ENCODE data around the gene FAM131B. TPM values are rescaled to one million over a fixed set of nuclear protein-coding genes. Genes with fewer than 3 reads are reported as not detected.

FAM131B gene
- total and polyA plus RNA-seq, 9 of the 15 experiments (the other 6 are each of a cell fraction or from before 2014, with no cell fraction given), result 0.03 to 0.04 TPM; not detected in 7

- Histone ChIP-seq H3K4me2 (ENCODE audit: insufficient read depth, low read length) (no peak overlapping the region), H3K9ac (ENCODE audit: insufficient read depth in 1 of 2, low read depth in 2 of 2, low read length in 2 of 2) (no peak overlapping the region), H3K36me3 (ENCODE audit: control insufficient read depth, insufficient read depth, low read length) (no peaks in the 10 kb centered on the region), H3K4me1 (replicated peaks in 1 of 2; ENCODE audit: control insufficient read depth in 2 of 2, insufficient read depth in 2 of 2, low read length in 2 of 2) (peaks cover 0 to 3% of the 10 kb centered on the region in 2 experiments; a peak in 1 of 5 replicates), H4K20me1 (replicated peaks; ENCODE audit: control insufficient read depth, insufficient read depth, low read length) (no peaks in the 10 kb centered on the region), H2AFZ (ENCODE audit: low read depth, low read length) (no peak overlapping the region), H3K9me3 (replicated peaks; ENCODE audit: control insufficient read depth, insufficient read depth, low read depth, low read length) (no peaks in the 10 kb centered on the region), H3K27me3 (ENCODE audit: control insufficient read depth in 2 of 2, insufficient read depth in 2 of 2, low read length in 2 of 2) (peaks cover 47 to 74% of the 10 kb centered on the region in 2 experiments; a peak in 4 of 5 replicates), H3K27ac (ENCODE audit: extremely low read depth, low read depth, low read length) (no peak overlapping the region), H3K79me2 (ENCODE audit: control insufficient read depth, insufficient read depth, low read length) (no peaks in the 10 kb centered on the region), H3K4me3 (no peak overlapping the region), H3K9me1 (ENCODE audit: control insufficient read depth, insufficient read depth, low read length) (no peaks in the 10 kb centered on the region)
- ChIA-PET POLR2A (interaction anchor here (1.5 kb wide), 1 partner anchor 11 kb away, joined by 5 read pairs; no protein-coding TSS in a partner anchor), CTCF (ENCODE audit: low intra/inter-chr PET ratio) (interaction anchor here (0.6 kb wide), 1 partner anchor 14 kb away, joined by 3 read pairs; no protein-coding TSS in a partner anchor)
- FAIRE-seq, result no peak
- in situ Hi-C loops (cut with MboI) (no loop called here), intact Hi-C loops (cut with micrococcal nuclease) (loop anchor here (5.0 kb wide), 1 partner anchor 97 kb away; no protein-coding TSS in a partner anchor)
- DNase-seq (ENCODE audit: extremely low read depth in 1 of 4, low spot score in 3 of 4), result no peak
- no TSS peak for BruUV-seq (replicated peaks)
- ATAC-seq, result no peak
- TF ChIP-seq MECOM (CRISPR knock-in tag; IDR thresholded peaks at IDR 0.05) (no peak), HNRNPL (IDR thresholded peaks at IDR 0.05; ENCODE audit: low read depth, low read length) (no peak), E2F1 (CRISPR knock-in tag; IDR thresholded peaks at IDR 0.05) (no peak), PBX2 (CRISPR knock-in tag; IDR thresholded peaks at IDR 0.05; ENCODE audit: low read depth) (no peak), PBX2 (tag; conservative IDR thresholded peaks at IDR 0.05; ENCODE audit: low read depth) (no peak), BACH1 (tag; IDR thresholded peaks at IDR 0.05) (no peak), CCAR2 (IDR thresholded peaks at IDR 0.05; ENCODE audit: low read depth, low read length) (no peak), LARP7 (IDR thresholded peaks at IDR 0.05) (no peak), ZNF780A (CRISPR knock-in tag; IDR thresholded peaks at IDR 0.05) (no peak), FOSL1 (tag; conservative IDR thresholded peaks at IDR 0.05) (no peak), ZNF699 (CRISPR knock-in tag; IDR thresholded peaks at IDR 0.05; ENCODE audit: insufficient replicate concordance) (no peak)
- TF ChIP-seq, protein P1, sequence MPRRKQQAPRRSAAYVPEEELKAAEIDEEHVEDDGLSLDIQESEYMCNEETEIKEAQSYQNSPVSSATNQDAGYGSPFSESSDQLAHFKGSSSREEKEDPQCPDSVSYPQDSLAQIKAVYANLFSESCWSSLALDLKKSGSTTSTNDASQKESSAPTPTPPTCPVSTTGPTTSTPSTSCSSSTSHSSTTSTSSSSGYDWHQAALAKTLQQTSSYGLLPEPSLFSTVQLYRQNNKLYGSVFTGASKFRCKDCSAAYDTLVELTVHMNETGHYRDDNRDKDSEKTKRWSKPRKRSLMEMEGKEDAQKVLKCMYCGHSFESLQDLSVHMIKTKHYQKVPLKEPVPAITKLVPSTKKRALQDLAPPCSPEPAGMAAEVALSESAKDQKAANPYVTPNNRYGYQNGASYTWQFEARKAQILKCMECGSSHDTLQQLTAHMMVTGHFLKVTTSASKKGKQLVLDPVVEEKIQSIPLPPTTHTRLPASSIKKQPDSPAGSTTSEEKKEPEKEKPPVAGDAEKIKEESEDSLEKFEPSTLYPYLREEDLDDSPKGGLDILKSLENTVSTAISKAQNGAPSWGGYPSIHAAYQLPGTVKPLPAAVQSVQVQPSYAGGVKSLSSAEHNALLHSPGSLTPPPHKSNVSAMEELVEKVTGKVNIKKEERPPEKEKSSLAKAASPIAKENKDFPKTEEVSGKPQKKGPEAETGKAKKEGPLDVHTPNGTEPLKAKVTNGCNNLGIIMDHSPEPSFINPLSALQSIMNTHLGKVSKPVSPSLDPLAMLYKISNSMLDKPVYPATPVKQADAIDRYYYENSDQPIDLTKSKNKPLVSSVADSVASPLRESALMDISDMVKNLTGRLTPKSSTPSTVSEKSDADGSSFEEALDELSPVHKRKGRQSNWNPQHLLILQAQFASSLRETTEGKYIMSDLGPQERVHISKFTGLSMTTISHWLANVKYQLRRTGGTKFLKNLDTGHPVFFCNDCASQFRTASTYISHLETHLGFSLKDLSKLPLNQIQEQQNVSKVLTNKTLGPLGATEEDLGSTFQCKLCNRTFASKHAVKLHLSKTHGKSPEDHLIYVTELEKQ (CRISPR knock-in tag; IDR thresholded peaks at IDR 0.05), result no peak
- TF ChIP-seq, protein P2, sequence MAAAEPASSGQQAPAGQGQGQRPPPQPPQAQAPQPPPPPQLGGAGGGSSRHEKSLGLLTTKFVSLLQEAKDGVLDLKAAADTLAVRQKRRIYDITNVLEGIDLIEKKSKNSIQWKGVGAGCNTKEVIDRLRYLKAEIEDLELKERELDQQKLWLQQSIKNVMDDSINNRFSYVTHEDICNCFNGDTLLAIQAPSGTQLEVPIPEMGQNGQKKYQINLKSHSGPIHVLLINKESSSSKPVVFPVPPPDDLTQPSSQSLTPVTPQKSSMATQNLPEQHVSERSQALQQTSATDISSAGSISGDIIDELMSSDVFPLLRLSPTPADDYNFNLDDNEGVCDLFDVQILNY (CRISPR knock-in tag; IDR thresholded peaks at IDR 0.05), result no peak
- WGBS (ENCODE audit: insufficient coverage, low coverage, missing lambda C conversion rate), result 8% methylated on average over 9 of the region's 9 CpGs
These were observed 41.9 kb downstream of the FAM131B start for GRCh38 chr7:143320620-143321019.
